ENCODE measurements around the gene DGKH. TPM values are rescaled to one million over a fixed set of nuclear protein-coding genes. Genes with fewer than 3 reads are reported as not detected.

The DGKH gene
- total RNA-seq, 1 experiment from 2014 or later, result 9.2 TPM

GRCh38 chr13:42047561-42048341 lies 697 bp upstream of the DGKH start:
- TSS peak; percentile 67 for BruUV-seq (replicated peaks)

GRCh38 chr13:42048684-42049453 lies 421 bp downstream of the DGKH start:
- Histone ChIP-seq H3K79me2 (ENCODE audit: insufficient read depth, low read length) (peaks cover 10% of the 10 kb centered on the region), H2AFZ (ENCODE audit: low read depth, low read length, poor library complexity, severe bottlenecking) (no peak overlapping the region), H4K20me1 (ENCODE audit: insufficient read depth) (no peaks in the 10 kb centered on the region), H3K9me3 (ENCODE audit: control insufficient read depth in 1 of 2, insufficient read depth in 1 of 2, low read depth in 1 of 2, low read length in 2 of 2) (no peaks in the 10 kb centered on the region), H3K4me3 (replicated peaks in 1 of 2; ENCODE audit: low read depth in 1 of 2, low read length in 2 of 2) (peak overlapping the region; percentile 69 to 83), H3K27me3 (ENCODE audit: insufficient read depth, low read length) (no peaks in the 10 kb centered on the region), H3K4me2 (ENCODE audit: low read length) (peak overlapping the region; percentile 98), H3K27ac (ENCODE audit: low read depth, low read length) (peak overlapping the region; percentile 85), H3K9ac (ENCODE audit: low read length) (peak overlapping the region; percentile 80), H3K9me2 (ENCODE audit: insufficient read depth) (no peaks in the 10 kb centered on the region), H3K4me1 (ENCODE audit: control insufficient read depth in 1 of 2, insufficient read depth in 2 of 2, low read length in 2 of 2) (peaks cover 10 to 17% of the 10 kb centered on the region in 2 experiments), H3K36me3 (ENCODE audit: control insufficient read depth in 1 of 2, insufficient read depth in 2 of 2, low read length in 2 of 2) (no peaks in the 10 kb centered on the region)
- peak; percentile 33 for DNase-seq (ENCODE audit: low read depth, low spot score)
- CTCF ChIA-PET, result no interaction called here
- RAD21 ChIA-PET (ENCODE audit: low non-redundant PET in 1 of 2, low total read pairs in 2 of 2, uncharacterized antibody in 2 of 2, unreplicated experiment in 2 of 2), result no interaction called here
- intact Hi-C loops (cut with micrococcal nuclease), result loop anchor here (5.0 kb wide), 4 partner anchors 58 to 382 kb away; partner anchors contain the start of gene VWA8
- ATAC-seq, result peak; percentile 76
- BruUV-seq (replicated peaks), result no TSS peak
- POLR2A ChIA-PET, result interaction anchor here (0.6 kb wide), 2 partner anchors 196 to 551 kb away, joined by 4 to 7 read pairs; no protein-coding TSS in a partner anchor
- TF ChIP-seq ZNF274 (IDR thresholded peaks at IDR 0.05; ENCODE audit: low read depth, low read length) (no peak), JUND (IDR thresholded peaks at IDR 0.05) (no peak), REST (IDR thresholded peaks at IDR 0.05; ENCODE audit: low read depth) (no peak), EZH2phosphoT487 (IDR thresholded peaks at IDR 0.05; ENCODE audit: borderline replicate concordance) (no peak), ZFX (IDR thresholded peaks at IDR 0.05) (0 out of 2 replicates have a peak, but pooled peaks have one; percentile 16), CTCF (IDR thresholded peaks at IDR 0.05 in 2 of 3, conservative IDR thresholded peaks at IDR 0.05 in 1 of 3; ENCODE audit: borderline replicate concordance in 1 of 3, insufficient read depth in 1 of 3, low read depth in 2 of 3, low read length in 2 of 3) (0 out of 6 replicates have a peak, but pooled peaks of 1 of the 3 experiments have one; percentile 7)

More at GRCh38 chr13:42047561-42048341, 697 bp upstream of the DGKH start:
- Histone ChIP-seq H3K4me1 (ENCODE audit: control insufficient read depth in 1 of 2, insufficient read depth in 2 of 2, low read length in 2 of 2) (peaks cover 10 to 17% of the 10 kb centered on the region in 2 experiments), H3K4me3 (replicated peaks in 1 of 2; ENCODE audit: low read depth in 1 of 2, low read length in 2 of 2) (peak overlapping the region; percentile 69 to 83), H3K9me2 (ENCODE audit: insufficient read depth) (no peaks in the 10 kb centered on the region), H3K9me3 (ENCODE audit: control insufficient read depth in 1 of 2, insufficient read depth in 1 of 2, low read depth in 1 of 2, low read length in 2 of 2) (no peaks in the 10 kb centered on the region), H2AFZ (ENCODE audit: low read depth, low read length, poor library complexity, severe bottlenecking) (peak overlapping the region; percentile 56), H3K79me2 (ENCODE audit: insufficient read depth, low read length) (peaks cover 10% of the 10 kb centered on the region), H3K36me3 (ENCODE audit: control insufficient read depth in 1 of 2, insufficient read depth in 2 of 2, low read length in 2 of 2) (no peaks in the 10 kb centered on the region), H3K27me3 (ENCODE audit: insufficient read depth, low read length) (no peaks in the 10 kb centered on the region), H3K4me2 (ENCODE audit: low read length) (peak overlapping the region; percentile 96), H3K27ac (ENCODE audit: low read depth, low read length) (peak overlapping the region; percentile 85), H3K9ac (ENCODE audit: low read length) (peak overlapping the region; percentile 80), H4K20me1 (ENCODE audit: insufficient read depth) (no peaks in the 10 kb centered on the region)
- ATAC-seq (peak; percentile 43), DNase-seq (ENCODE audit: low read depth, low spot score) (peak; percentile 12)
- no peak for TF ChIP-seq RAD21 (IDR thresholded peaks at IDR 0.05; ENCODE audit: low read depth)
- no peak for TF ChIP-seq FOSL1 (IDR thresholded peaks at IDR 0.05; ENCODE audit: low read depth)
- peak; percentile 20 for TF ChIP-seq POLR2A (IDR thresholded peaks at IDR 0.05; ENCODE audit: borderline replicate concordance, extremely low read depth, insufficient read depth, insufficient read length)
- TF ChIP-seq SRF (IDR thresholded peaks at IDR 0.05; ENCODE audit: low read depth), result no peak
- TF ChIP-seq MAX (IDR thresholded peaks at IDR 0.05), result no peak
- ChIA-PET CTCF (no interaction called here), RAD21 (ENCODE audit: low non-redundant PET in 1 of 2, low total read pairs in 2 of 2, uncharacterized antibody in 2 of 2, unreplicated experiment in 2 of 2) (interaction anchor here (0.7 to 0.9 kb wide), 2 partner anchors 56 to 58 kb away, joined by 3 read pairs; no protein-coding TSS in a partner anchor), POLR2A (interaction anchor here (0.6 kb wide), 2 partner anchors 301 to 552 kb away, joined by 3 to 7 read pairs; no protein-coding TSS in a partner anchor)
- intact Hi-C loops (cut with micrococcal nuclease), result loop anchor here (5.0 kb wide), 4 partner anchors 60 to 380 kb away; partner anchors contain the start of gene VWA8

Data from HCT116 (cell line).